ENCODE results near the gene PRM3.

DNA sequence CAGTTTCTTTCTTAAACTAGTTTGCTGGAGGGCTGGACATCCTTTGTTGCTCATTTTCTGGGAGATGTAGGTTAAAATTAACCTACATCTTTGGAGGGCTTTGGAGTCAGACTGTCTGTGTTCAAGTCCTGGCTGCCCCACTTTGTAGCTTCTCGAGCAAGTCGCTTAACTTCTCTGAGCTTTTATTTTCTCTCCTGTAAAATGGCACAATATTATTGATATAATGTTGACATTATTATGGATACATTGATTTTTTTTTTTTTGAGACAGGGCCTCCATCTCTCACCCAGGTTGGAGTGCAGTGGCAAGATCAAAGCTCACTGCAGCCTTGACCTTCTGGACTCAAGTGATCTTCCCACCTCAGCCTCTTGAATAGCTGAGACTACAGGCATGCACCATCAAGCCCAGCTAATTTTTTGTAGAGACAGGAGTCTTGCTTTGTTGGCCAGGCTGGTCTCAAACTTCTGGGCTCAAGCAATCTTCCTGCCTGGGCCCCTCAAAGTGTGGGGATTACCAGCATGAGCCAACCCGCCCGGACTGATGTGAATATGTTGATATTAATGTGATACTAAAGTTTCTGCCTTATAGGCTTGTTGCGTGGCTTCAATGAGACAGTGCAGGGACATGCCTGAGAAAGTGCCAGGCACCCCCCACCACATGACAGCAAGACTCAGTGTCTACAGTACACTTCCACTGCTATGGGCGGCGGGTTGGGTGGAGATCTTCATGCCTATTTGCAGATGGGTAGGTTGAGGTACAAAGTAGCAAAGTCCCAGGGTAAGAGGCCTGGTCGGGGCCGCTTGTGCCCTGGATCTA is 40.3 kb upstream of the PRM3 start:
- TF ChIP-seq, protein P1, sequence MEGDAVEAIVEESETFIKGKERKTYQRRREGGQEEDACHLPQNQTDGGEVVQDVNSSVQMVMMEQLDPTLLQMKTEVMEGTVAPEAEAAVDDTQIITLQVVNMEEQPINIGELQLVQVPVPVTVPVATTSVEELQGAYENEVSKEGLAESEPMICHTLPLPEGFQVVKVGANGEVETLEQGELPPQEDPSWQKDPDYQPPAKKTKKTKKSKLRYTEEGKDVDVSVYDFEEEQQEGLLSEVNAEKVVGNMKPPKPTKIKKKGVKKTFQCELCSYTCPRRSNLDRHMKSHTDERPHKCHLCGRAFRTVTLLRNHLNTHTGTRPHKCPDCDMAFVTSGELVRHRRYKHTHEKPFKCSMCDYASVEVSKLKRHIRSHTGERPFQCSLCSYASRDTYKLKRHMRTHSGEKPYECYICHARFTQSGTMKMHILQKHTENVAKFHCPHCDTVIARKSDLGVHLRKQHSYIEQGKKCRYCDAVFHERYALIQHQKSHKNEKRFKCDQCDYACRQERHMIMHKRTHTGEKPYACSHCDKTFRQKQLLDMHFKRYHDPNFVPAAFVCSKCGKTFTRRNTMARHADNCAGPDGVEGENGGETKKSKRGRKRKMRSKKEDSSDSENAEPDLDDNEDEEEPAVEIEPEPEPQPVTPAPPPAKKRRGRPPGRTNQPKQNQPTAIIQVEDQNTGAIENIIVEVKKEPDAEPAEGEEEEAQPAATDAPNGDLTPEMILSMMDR (IDR thresholded peaks at IDR 0.05; ENCODE audit: poor library complexity, severe bottlenecking), result no peak
- TF ChIP-seq EP300 (conservative IDR thresholded peaks at IDR 0.05; ENCODE audit: poor library complexity, severe bottlenecking), result no peak
- TF ChIP-seq MXI1 (conservative IDR thresholded peaks at IDR 0.05; ENCODE audit: poor library complexity, severe bottlenecking), result no peak
- TF ChIP-seq TAF1 (IDR thresholded peaks at IDR 0.05; ENCODE audit: low read depth), result no peak
- TF ChIP-seq RAD21 (conservative IDR thresholded peaks at IDR 0.05), result no peak
- TF ChIP-seq, protein P2, sequence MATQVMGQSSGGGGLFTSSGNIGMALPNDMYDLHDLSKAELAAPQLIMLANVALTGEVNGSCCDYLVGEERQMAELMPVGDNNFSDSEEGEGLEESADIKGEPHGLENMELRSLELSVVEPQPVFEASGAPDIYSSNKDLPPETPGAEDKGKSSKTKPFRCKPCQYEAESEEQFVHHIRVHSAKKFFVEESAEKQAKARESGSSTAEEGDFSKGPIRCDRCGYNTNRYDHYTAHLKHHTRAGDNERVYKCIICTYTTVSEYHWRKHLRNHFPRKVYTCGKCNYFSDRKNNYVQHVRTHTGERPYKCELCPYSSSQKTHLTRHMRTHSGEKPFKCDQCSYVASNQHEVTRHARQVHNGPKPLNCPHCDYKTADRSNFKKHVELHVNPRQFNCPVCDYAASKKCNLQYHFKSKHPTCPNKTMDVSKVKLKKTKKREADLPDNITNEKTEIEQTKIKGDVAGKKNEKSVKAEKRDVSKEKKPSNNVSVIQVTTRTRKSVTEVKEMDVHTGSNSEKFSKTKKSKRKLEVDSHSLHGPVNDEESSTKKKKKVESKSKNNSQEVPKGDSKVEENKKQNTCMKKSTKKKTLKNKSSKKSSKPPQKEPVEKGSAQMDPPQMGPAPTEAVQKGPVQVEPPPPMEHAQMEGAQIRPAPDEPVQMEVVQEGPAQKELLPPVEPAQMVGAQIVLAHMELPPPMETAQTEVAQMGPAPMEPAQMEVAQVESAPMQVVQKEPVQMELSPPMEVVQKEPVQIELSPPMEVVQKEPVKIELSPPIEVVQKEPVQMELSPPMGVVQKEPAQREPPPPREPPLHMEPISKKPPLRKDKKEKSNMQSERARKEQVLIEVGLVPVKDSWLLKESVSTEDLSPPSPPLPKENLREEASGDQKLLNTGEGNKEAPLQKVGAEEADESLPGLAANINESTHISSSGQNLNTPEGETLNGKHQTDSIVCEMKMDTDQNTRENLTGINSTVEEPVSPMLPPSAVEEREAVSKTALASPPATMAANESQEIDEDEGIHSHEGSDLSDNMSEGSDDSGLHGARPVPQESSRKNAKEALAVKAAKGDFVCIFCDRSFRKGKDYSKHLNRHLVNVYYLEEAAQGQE (IDR thresholded peaks at IDR 0.05; ENCODE audit: borderline replicate concordance), result no peak
- TF ChIP-seq EZH2 (IDR thresholded peaks at IDR 0.05; ENCODE audit: borderline replicate concordance, insufficient read depth, low read length, poor library complexity, severe bottlenecking), result no peak
